GM21717 (cell line): ENCODE results near the gene DGCR6L.
"Not testable (repeated sequence)": the region's sequence is repeated elsewhere in the genome, so short reads cannot be mapped to it uniquely, and the experiment has no call there.

ENCODE experiments used
- ATAC-seq: cut with Tn5 transposase; IDR thresholded peaks from one replicate; pipeline ENCODE4 v1.9.1; 2021; ENCODE audit warnings: mild to moderate bottlenecking, moderate library complexity; ENCODE audit not compliant: unreplicated experiment

Gene DGCR6L

GRCh38 chr22:20310773-20311172, 9.1 kb downstream of the DGCR6L start:
- not testable (repeated sequence) for ATAC-seq

DNA sequence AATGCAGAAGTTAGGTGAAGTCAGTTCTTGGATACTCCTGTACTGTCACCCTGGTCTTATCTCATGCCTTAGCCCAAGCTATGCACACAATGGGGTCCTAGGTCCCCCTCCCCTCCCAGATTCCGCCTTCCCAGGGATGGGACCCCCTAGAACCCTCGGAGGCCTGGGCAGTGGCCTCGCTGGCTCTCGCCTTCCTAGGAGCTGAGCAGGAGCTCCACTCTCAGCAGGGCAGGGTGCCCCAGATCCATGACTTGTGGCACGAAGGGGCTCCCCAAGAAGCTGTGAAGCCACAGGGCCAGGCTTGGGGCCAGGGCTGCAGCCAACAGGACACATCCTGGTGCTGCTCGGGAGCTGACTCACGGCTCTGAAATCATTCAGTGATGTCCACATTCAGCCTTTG, 9.7 kb downstream of the DGCR6L start:
- not testable (repeated sequence) for ATAC-seq

DNA sequence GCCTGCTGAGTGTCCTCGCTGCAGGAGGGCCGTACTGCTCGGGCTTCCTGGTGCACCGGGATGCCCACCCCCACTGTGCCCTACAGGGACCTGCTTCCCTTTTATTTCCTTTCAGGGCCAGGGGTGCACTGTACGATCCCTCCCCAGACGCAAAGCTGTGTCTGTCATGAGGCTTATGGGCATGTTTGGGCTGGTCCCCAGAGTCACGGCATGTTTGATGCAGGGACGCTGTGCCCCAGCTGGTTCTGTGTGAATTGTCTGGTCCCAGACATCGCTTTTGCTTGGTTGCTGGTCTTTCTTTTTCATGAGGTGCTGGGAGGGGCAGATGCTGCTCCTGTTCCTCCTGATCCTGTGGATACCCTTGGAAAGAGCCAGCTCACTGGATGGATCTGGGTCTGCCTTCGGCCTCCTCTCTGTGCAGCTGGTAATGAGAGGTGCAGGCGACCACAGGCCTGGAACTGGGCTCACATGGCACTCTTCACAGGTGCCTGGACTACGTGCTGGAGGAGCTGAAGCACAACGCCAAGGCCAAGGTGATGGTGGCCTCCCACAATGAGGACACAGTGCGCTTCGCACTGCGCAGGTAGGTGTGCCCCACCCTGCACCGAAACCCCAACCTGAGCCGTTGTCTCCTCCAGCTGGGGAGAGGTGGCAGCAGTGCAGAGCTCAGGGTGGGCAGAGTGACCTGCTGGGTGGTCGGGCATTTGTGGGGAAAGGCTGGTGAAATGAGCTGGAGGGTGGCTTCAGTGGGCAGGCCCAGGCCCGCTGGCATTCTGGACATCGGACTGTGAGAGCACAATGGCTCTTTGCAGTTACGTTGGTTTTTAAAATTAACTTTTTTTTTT, 10.8 kb downstream of the DGCR6L start:
- not testable (repeated sequence) for ATAC-seq

- not testable (repeated sequence) for ATAC-seq
These were observed 12.1 kb downstream of the DGCR6L start for GRCh38 chr22:20307448-20308447.

GRCh38 chr22:20306646-20307447, 13.0 kb downstream of the DGCR6L start:
- ATAC-seq: not testable (repeated sequence)

DNA sequence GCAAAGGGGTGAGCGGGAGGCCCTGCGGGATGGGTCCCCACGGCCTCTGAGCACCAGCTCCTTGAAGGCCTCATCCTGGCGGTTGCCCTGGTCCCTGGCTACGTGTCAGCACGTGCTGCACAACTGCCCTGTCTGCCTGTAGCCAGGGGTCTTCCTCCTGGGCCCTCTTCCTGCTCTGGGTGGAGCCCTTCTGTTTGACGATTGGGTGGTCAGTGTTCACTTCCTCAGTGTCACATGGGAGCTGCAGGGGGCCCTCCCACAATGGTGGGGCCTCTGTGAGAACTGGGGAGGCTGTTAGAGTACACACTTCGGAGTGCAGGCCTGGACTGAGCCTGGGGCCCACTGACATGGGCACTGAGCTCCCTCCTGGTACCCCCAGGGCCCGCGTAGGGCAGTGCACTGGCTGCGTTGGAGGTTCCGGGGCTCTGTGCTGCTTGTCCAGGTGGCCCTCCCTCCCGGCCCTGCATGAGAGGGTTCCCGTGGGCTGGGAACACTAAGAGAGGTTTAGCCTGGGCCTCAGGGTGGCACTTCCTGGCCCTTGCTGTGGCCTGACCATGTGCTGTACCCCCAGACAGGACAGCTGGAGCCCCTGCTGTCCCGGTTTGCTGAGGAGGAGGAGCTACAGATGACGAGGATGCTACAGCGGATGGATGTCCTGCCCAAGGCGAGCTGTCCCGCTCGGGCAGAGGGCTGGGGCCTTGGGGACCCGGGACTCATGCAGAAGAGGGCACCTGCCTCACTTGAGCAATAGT, 13.8 kb downstream of the DGCR6L start:
- no peak for ATAC-seq

DNA sequence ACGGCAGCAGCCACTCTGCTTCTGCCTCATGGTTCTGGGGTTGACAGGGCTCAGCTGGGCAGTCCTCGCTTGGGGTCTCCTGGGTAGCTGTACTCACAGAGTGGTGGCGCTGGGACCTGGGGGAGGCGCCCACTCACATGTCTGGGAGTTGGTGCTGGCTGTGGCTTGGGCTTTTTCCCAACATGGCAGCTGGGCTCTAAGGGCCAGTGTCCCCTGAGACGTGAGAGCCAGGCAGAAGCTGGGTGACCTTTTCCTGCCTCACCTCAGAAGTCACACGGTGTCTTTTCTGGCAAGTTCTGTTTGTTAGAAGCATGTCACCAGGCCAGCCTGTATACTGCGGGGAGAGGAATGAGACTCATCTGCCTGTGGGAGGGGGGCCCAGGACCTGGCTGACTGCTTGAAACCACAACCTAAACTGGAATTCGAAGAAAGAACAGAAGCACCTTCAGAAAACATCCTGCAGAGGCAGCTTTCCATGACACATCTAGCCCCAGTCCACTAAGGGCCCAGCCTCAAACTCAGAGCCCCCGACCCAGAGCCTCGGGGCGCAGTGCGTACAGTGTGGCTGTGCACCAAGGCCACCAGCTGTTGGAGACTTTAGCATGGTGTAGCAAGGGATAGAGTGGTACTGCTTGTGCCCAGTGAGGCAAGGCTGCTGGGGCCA, 14.5 kb downstream of the DGCR6L start:
- ATAC-seq: not testable (repeated sequence)

DNA sequence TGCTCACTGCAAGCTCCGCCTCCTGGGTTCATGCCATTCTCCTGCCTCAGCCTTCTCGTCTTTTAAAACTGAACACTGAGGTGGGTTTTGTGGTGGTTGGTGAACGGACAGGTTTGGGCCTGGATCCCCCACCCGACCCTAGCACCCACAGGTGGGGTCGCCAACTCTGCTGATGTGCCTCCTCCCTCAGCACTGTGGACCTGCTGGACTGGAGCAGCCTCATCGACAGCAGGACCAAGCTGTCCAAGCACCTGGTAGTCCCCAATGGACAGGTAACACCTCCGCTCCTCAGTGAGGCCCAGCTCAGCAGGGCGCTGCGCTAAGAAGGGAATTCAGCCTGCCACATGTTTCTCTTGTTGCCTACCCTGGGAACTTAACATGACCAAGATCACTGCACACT, 15.2 kb downstream of the DGCR6L start:
- no peak for ATAC-seq

DNA sequence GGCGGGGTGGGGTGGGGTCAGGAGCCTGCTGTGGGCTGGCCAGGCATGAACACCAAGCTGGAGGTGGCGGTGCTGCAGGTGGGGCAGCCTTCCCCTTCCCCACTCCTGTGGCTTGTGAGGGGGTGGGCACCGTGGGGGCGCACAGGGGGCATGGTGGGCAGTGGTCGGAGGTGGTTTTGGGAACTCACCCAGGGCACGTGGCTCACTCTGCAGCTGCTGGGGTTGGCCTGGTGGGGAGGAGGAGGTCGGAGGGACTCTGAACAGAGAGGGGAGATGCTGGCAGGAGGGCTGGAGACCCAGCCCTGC, 16.7 kb downstream of the DGCR6L start:
- not testable (repeated sequence) for ATAC-seq

DNA sequence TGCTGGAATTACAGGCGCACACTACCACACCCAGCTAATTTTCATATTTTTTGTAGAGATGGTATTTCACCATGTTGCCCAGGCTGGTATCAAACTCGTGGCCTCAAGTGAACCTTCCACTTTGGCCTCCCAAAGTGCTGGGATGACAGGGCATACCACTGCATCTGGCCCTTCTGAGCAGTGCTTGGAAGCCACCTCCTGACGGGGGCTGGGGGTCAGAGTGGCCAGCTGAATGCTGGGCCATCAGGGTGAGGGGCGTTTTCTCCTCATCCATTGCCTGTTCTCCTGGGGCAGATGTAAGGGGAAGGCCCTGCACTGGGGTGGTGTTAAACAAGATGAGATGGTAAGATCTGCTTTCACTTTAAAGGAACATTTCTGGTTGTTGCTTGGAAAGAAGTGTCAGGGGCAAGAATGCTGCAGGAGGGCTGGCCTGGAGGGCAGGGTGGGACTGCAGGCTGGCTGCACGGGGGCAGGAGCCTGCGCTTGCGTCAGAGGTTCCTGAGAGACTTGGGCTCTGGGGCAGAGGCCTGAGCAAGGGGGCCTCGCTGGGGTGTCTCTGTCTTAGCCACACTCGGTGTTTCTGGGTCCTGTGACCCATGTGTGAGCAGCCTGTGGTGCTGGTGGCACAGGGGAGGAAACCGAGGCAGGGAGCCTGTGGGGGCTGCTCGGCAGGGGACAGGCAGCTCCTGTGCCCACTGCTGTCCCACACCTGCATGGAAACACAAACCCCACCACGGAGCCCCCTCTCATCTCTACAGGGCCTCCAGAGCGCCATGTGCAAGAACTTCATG, 17.2 kb downstream of the DGCR6L start:
- no peak for ATAC-seq

DNA sequence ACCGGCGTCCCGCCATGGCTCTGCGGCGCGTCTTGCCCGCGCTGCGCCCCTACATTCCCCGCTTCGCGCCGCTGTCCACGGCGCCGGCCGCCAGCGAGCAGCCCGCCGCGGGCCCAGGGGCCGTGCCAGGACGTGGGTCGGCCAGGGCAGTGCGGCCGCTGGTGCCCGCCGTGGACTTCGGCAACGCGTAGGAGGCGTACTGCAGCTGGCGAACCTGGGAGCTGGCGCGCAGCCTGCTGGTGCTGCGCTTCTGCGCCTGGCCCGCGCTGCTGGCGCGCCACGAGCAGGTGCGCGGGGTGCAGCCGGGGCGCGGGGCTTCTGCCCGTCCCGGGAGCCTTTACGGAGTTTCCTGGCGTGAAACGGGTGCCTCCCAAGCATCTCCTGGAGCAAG, 20.1 kb downstream of the DGCR6L start:
- ATAC-seq: no peak

GRCh38 chr22:20298803-20299745, 20.8 kb downstream of the DGCR6L start:
- ATAC-seq: no peak

GRCh38 chr22:20298110-20298802, 21.6 kb downstream of the DGCR6L start:
- no peak for ATAC-seq

DNA sequence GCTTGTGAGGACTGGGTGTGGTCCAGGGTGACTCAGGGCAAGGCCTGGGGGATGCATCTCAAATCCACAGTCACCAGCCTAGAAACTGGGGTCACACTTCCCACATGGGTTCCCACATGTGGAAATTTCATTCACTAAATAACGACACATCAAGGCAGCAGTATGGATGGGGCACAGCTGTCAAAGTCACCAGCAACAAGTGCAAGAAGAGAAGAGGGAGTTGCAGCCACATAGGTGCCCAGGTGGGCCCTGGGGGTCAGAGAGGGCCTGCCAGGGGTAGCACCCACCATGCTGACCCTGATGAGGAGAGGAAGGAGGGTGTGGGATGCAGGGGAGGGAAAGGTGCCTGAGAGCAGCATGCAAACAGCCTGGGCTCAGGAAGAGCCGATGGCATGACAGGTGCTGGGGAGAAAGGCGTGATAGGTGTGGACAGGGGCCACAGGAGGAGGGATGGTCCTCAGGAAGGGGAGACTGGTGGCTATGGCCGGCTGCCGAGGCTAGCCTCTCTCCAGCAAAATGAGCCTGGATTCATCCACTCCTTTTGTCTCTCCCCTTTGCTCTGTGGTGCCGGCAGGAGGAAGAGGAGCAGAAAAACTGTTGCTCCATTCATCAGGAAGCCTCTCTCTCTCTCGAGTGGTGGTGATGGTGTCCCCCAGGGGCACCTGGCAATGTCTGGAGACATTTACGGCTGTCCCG, 22.3 kb downstream of the DGCR6L start:
- no peak for ATAC-seq

GRCh38 chr22:20296598-20296997, 23.3 kb downstream of the DGCR6L start:
- no peak for ATAC-seq

DNA sequence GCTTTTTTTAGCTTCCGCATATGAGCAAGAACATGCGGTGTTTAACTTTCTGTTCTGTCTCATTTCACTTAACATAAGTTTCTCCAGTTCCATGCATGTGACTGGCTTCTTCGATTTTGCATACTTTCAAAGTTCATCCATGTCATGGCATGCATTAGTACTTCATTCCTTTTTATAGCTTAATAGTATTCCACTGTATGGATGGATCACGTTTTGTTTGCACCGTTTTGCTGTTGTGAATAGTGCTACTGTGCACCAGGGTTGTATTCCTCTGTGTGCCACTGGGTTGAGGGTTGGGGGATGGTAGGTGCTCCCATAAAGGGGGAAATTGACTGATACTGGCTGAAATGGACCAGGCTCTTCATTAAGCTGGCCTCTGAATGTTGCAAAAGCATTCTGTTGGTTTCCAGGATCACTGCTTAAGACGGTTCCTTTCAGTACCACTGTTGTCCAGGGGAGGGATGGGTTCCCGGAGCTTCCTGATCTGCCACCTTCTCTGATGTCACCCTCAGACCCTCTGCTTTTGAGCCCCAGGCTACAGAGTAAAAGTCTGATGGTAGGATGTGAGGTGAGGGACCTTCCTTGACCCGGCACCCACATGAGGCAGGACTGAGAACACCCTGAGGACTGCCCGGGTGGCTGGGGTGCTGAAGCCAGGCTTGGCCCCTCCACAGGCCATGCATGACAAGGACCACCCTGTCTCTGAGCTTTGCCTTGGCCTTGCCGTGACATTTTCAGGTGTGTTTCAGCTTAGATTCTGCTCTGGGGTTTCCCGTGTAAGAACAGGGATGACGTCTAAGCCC, 24.4 kb downstream of the DGCR6L start:
- no peak for ATAC-seq
